Inferior parietal cortex (tissue), 1 donor: ENCODE results near the gene DPH6.
"Not testable (repeated sequence)": the region's sequence is repeated elsewhere in the genome, so short reads cannot be mapped to it uniquely, and the experiment has no call there.

Source experiments
- DNase-seq: peaks from one replicate; pipeline ENCODE4 v3.0.0-alpha.2; 2016; ENCODE audit errors: extremely low spot score

The DPH6 gene

DNA sequence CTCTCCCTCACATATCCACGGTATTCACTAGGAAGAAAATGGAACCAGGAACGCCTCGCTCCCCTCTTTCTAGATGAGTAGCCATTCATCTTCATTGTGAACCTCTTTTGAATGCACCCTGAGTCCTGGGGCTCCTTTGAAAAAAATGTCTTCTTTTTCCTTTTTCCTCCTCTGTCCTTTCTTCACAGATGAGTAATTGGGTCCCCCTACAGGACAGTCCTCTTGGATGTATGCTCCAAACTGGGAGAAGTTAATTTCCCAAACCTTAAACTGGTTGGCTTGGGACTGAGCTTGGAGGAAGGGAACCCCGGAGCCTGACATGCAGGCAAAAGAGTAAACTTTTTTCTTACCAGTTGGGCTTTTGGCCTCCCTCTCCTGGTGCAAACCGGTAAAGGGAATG is 108.8 kb downstream of the DPH6 start:
- no peak for DNase-seq

DNA sequence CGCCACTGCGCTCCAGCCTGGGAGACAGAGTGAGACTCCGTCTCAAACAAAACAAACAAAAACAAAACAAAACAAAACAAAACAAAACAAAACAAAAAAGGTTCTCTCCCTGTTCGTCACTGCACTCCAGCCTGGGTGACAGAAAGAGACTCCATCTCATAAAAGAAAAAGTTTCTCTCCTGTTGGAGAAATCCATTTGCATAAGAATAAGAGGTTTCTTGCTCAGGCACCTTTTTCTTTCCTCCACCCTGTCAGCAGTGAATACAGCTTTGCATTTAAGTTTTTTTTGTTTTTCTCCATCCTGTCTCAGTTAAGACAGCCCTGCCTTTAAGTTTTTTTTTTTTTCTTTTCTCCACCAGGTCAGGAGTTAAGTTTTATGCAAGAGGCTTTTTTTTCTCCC is 109.5 kb downstream of the DPH6 start:
- no peak for DNase-seq

- no peak for DNase-seq
Observed at GRCh38 chr15:35431281-35431680, 114.7 kb downstream of the DPH6 start.

DNA sequence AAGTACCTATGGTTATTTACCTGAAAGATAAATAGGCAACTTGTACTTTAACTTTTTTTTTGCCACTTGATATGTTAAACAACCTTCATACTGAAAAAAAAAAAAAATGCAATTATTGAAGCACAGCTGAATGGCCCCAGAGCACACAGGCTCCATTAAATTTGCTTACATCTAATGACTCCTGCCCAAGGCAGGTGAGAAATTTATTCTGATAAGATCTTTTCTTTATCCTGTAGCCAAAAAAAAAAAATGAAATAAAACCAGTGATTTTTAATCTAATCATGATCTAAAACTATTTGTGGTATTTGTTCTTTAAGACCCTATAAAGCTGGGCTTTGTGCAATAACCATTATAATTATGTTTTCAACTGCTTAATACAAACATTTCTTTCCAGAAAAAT is 115.7 kb downstream of the DPH6 start:
- no peak for DNase-seq

DNA sequence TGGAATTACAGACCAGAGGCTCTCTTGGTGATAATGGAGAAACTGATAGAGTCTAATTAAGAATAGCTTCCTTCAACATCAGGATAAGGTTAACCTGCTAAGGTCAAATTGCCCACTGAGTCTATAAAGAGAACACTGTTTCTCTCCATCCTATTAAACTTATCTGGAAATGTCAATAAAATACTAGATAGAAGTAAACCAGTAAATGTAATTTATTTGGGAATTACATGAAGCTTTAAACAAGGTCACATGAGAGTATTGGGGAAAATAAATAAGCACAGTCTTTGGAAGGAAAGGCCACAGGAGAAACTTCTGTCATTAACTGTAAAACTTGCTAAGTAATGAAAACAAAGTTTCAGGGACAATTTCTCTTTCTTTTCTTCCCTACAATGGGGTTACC is 118.5 kb downstream of the DPH6 start:
- DNase-seq, result no peak

- no peak for DNase-seq
Observed at GRCh38 chr15:35427091-35427490, 118.9 kb downstream of the DPH6 start.

DNA sequence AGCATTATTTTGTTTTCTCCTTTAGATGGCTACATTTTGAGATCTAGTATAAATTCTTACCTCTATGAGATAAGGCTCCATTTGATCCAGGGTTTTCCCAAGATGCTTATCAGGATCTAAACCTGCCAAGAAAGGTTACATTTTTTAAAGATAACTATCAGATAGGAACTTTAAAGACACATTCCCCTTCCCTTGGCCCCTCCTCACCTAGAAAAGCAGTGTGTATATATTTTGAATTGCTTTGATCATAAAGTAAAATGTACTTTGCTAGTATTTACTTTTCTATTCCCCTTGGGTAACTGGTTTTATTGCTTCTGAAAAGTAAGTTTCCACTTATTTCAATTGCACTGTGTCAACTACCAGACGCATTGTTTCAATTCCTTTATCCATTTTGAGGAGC is 135.2 kb downstream of the DPH6 start:
- no peak for DNase-seq

- DNase-seq, result no peak
Observed at GRCh38 chr15:35399901-35400300, 146.1 kb downstream of the DPH6 start.

DNA sequence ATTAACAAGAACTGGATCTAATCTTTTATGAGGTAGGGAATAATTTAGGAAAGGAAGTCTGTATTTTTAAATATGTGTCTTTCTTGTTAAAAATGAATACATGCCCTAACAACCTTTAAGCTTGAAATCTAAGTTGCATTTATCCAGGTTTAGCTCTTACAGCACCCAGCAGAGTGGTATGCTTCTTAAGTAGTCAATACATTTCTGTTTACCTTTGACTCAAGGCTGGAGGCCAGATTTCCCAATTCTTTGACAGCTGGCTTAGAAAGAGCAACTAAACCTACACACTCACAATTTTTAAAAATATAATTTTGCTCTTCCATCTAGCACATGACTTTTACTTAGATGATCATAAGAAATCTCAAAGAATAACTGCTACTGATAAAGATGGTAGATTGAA is 148.9 kb downstream of the DPH6 start:
- DNase-seq, result no peak

DNA sequence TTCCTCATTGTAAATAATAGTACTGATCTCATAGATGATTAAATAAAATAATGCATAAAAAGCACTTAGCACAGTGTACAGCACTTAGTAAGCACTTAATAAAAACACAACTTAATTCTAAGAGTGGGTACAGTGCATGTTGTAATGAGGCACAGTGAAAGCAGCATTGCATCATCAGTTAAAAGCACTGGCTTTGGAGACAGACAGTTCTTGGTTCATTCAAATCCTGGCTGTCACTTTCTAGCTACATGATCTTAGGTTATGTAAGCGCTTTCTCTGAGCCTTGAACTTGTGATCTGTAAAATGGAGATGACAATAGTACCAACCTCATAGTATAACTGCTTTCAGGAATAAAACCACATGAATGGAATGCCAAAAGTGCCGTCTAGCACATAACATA is 151.5 kb downstream of the DPH6 start:
- no peak for DNase-seq

- DNase-seq, result no peak
Observed at GRCh38 chr15:35393398-35393797, 152.6 kb downstream of the DPH6 start.

GRCh38 chr15:35391408-35391984 is 154.5 kb downstream of the DPH6 start:
- not testable (repeated sequence) for DNase-seq

DNA sequence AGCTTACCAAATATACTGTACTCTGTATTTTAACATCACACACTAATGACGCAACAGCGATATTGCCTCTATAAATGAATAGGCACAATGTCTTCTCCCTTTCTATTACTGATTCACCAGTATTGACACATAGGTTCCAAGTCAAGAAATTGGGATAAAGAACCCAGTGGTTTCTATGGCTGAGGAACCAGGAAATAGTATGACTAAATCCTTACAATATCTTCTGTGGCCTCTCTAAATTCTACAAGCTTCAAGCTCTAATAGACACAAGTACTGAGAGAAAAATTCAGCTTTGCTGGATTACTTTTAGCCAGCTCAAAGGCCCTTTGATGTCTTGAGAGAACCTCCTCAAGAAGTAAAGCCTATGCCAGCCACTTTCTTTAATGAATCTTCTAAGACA is 162.5 kb downstream of the DPH6 start:
- DNase-seq, result no peak

- DNase-seq, result no peak
Observed at GRCh38 chr15:35381328-35381727, 164.6 kb downstream of the DPH6 start.

DNA sequence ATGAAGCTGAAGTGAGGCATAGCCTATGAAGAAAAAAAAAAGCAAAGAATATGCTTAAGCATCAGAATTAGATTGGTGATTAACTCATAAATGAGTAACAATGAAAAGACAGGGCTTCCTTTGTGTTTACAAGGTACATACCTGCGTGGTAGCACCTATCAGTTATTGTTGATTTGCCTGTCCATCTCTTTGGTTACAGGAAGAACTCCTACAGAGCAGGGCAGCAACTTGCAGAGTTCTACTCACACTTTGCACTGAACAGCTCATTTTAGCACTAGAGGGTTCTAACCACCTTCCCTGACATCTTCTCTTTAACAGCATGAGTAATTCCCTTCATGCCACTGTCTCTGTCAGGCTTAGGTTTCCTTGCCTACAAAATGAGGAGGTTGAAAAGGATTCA is 166.0 kb downstream of the DPH6 start:
- DNase-seq, result no peak

DNA sequence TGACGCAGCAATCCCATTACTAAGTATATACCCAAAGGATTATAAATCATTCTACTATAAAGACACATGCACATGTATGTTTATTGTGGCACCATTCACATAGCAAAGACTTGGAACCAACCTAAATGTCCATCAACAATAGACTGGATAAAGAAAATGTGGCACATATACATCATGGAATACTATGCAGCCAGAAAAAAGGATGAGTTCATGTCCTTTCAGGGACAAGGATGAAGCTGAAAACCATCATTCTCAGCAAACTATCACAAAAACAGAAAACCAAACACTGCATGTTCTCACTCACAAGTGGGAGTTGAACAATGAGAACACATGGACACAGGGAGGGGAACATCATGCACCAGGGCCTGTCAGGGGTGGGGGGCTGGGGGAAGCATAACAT is 167.5 kb downstream of the DPH6 start:
- DNase-seq, result not testable (repeated sequence)

- DNase-seq, result no peak
Observed at GRCh38 chr15:35376707-35377106, 169.3 kb downstream of the DPH6 start.

DNA sequence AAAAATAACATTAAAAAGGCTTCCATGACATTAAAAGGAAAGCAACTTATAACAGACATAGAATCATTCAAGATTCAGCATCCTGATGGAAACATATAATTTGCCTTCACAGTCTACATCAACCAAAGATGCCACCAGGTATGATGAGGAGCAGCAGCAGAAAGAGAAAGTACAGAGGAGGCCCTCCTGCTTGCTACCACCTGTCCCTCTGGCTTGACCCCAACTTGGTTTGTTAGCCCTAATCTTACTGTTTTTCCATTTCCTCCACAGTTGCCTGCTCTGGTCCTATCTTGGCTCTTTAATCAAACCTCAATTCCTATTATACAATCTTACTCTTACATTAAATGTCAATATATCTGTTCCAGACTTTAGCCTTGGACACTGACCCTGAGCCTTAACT is 171.3 kb downstream of the DPH6 start:
- DNase-seq, result no peak

DNA sequence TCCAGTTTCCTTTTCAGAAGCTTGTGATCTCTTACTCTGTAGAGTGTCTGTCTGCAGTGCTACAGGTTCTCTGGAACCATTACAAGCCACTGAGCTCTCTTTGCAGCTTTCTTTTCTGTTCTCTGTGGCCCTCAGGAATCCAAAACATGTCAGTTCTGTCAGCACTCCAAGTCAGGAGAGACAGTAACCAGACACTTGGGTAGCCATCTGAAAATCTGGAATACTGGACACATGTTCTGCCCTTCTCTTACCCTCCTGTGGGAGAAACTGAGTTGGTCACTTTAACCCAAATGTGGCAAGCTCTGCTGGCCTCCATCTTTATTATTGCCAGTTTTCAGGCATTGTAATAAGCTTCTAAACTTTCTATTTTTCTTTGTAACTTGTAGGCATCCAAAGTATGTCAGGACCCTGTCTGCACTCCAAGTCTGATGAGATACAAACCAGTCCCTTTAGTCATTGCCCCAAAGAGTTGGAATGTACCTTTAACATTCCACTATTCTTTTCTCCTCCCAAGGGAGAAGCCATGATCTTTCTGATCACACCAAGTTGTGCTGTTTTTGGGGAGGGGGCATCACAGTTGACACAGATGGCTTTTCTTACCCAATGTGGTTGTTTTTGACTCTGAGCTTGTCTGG is 183.7 kb downstream of the DPH6 start:
- no peak for DNase-seq

- no peak for DNase-seq
Observed at GRCh38 chr15:35358824-35359223, 187.1 kb downstream of the DPH6 start.

- no peak for DNase-seq
Observed at GRCh38 chr15:35351059-35351458, 194.9 kb downstream of the DPH6 start.

- no peak for DNase-seq
Observed at GRCh38 chr15:35349916-35350315, 196.0 kb downstream of the DPH6 start.

DNA sequence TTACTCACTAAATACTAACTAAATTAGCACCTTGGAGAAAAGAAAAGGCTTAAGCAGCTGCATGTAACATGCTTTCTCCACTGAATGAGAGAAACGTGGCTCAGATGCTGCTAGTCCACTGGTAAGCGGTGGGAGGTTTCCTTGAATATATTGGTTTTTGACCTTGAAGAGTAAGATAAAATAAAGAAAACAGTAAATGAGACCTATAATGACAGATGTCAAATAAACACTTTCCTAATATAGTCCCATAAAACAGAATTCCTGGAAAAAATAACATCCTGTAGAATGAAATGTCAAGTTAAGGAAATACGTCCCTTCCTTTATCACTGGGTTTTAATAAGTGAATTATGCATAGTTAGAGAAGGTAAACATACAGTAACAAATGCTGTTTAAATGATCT is 215.0 kb downstream of the DPH6 start:
- no peak for DNase-seq

DNA sequence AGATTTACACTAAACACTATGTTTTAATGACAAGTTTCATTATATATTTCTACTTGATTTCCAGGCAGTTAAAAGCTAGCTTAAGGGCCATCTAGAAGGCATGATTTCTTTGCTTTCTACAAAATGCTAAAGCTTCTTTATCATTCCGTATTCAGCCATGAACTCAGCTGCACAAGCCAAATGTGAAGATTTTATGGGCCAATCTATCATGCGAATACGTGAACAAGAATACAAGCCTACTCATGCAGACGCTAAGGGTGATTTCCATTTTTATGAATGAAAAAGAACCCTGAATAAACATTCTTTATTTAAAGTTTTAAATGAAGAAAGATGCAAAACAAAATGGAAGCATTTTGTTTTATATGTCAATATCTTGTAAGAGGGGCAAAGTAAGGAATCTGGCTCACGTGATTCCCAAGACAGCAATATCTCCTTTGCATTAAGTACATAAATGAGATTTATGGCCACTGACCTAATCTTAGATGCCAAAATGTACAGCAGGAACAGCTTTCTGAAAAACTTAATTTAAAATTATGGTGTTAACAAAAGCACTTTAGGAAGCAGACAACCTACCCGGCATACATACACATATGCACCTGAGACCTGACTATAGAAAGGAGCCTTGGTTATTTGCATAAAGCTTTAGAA is 215.8 kb downstream of the DPH6 start:
- no peak for DNase-seq
